Activated CD8-positive, alpha-beta T cell treated with anti-CD3 and anti-CD28 coated beads, Interleukin-2, amount 10 ng/mL, durations not matched to agents 7 days and 5 days (primary cell): ENCODE results near the gene ACAP3. TPM values are rescaled to one million over a fixed set of nuclear protein-coding genes. Genes with fewer than 3 reads are reported as not detected.

Source experiments
- ATAC-seq: fragments of 150-1000 bp; cut with Tn5 transposase; one replicate; pipeline ENCODE4 v1.10.0; 2021; ENCODE audit warnings: moderate library complexity
- CTCF ChIA-PET: fragments of 350-600 bp; sonication (Branson Sonifier 250); formaldehyde crosslinking; loops from one replicate; lab custom pipeline; 2021; ENCODE audit warnings: antibody characterized with exemption; lab: Charles Lee
- POLR2A ChIA-PET: fragments of 350-600 bp; sonication (Branson Sonifier 250); formaldehyde crosslinking; loops from one replicate; lab custom pipeline; 2021; ENCODE audit warnings: antibody characterized with exemption; lab: Charles Lee
- DNase-seq: peaks from one replicate; pipeline ENCODE4 v3.0.0-alpha.2; 2020
- H3K27ac Mint-ChIP-seq: one replicate; pipeline ENCODE4 v1.8.0; 2021; ENCODE audit warnings: mild to moderate bottlenecking, mixed read lengths
- H3K27me3 Mint-ChIP-seq: one replicate; pipeline ENCODE4 v1.8.0; 2021; ENCODE audit warnings: low read depth, mixed read lengths
- H3K36me3 Mint-ChIP-seq: one replicate; pipeline ENCODE4 v1.8.0; 2021; ENCODE audit warnings: low read depth, mixed read lengths
- H3K4me1 Mint-ChIP-seq: one replicate; pipeline ENCODE4 v1.8.0; 2021; ENCODE audit warnings: low read depth, mixed read lengths
- H3K4me3 Mint-ChIP-seq: one replicate; pipeline ENCODE4 v1.8.0; 2021; ENCODE audit warnings: mild to moderate bottlenecking, mixed read lengths
- H3K9me3 Mint-ChIP-seq: one replicate; pipeline ENCODE4 v1.8.0; 2022; ENCODE audit warnings: mixed read lengths; ENCODE audit not compliant: insufficient read depth
- total RNA-seq, 2 experiments: library from RNA; stranded (reverse); gene quantifications; one replicate each; pipeline ENCODE4 v1.2.3, GENCODE V29; 2021

The ACAP3 gene
- total RNA-seq, 2 experiments from 2014 or later, result 65.2 to 87.3 TPM

GRCh38 chr1:1282998-1283397 lies 24.7 kb downstream of the ACAP3 start:
- ChIA-PET CTCF (no interaction called here), POLR2A (no interaction called here)
- no peaks in the 10 kb centered on the region for H3K27me3 Mint-ChIP-seq
- no peak for DNase-seq
- H3K9me3 Mint-ChIP-seq, result no peaks in the 10 kb centered on the region
- no peak for ATAC-seq
- H3K4me3 Mint-ChIP-seq, result no peak overlapping the region
- H3K36me3 Mint-ChIP-seq, result no peaks in the 10 kb centered on the region
- H3K27ac Mint-ChIP-seq, result no peak overlapping the region
- no peaks in the 10 kb centered on the region for H3K4me1 Mint-ChIP-seq

DNA sequence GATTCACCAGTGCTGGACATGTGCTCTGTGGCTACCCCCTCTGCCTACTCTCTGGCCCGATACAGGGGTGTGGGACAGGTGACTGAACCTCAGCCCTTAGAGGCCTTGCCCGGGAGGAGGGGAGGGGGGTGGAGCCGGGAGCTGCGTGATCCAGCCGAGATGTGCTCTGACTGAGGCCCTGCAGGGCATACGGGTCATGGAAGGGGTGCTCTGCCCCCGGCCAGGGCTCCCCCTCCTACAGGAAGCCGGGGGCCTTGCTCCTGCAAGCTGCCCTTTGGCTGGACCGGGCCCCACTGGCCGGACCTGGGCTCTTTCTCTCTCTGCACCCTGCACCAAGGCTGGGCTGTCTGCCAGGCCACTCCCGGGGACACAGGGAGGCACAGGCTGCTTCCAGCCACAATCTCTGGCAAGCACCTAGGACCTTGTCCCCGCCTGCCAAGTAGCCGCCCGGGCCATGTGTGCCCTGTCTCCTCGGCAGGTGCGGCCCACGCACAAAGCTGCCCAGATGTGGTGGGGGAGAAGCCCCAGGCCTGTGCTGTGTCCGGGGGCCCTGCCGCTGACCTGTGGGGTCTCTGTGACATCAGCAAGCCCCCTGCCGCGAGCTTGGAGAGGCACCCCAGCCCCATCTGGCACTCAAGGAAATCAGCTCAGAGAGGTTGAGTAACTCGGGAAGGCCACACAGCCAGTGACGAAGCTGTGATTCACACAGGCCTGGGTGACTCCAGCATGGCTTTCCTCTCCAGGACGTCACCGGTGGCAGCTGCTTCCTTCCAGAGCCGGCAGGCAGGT lies 26.0 kb downstream of the ACAP3 start:
- Mint-ChIP-seq H3K27me3 (no peaks in the 10 kb centered on the region), H3K9me3 (no peaks in the 10 kb centered on the region), H3K4me1 (no peaks in the 10 kb centered on the region), H3K4me3 (no peak overlapping the region), H3K27ac (no peak overlapping the region), H3K36me3 (no peaks in the 10 kb centered on the region)
- CTCF ChIA-PET, result interaction anchor here (0.7 kb wide), 1 partner anchor 97 kb away, joined by 3 read pairs; no protein-coding TSS in a partner anchor
- DNase-seq (no peak), ATAC-seq (no peak)
- POLR2A ChIA-PET, result no interaction called here

DNA sequence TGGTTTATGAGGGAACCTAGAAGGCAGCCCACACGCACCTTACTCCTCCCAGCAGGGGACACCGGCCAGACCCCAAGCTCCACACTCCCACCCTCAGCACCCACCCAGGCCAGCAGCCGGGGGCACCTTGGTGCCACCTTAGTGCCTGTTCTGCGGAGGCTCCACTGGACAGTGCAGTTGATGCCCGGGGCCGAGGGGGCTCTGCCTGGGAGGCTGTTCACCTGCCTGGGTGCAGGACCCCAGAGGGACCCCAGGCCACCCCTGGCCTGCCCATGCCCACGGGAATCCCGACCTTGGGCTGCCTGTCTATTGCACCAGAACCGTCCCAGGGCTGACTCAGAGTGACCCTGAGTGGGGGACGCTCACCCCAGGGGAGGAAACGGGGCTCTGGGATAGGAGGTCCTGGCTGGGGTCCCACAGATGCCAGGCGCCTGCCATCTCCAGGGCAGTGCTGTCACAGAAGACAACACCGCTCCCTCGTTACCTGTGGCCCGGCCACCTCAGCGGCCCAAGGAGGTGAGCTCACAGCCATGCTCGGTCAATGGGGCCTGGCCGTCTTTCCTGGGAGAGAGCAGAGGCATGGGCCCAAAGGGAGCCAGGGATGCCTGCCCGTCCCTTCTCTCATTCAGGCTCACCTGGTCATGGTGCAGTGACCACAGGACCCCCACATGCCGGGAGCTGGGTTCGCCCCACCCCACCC lies 26.8 kb downstream of the ACAP3 start:
- POLR2A ChIA-PET, result no interaction called here
- Mint-ChIP-seq H3K36me3 (no peaks in the 10 kb centered on the region), H3K27ac (no peak overlapping the region), H3K9me3 (no peaks in the 10 kb centered on the region), H3K4me3 (no peak overlapping the region), H3K4me1 (no peaks in the 10 kb centered on the region), H3K27me3 (no peaks in the 10 kb centered on the region)
- no peak for ATAC-seq
- CTCF ChIA-PET, result no interaction called here
- DNase-seq, result no peak

- Mint-ChIP-seq H3K4me1 (peaks cover 5% of the 10 kb centered on the region), H3K36me3 (no peaks in the 10 kb centered on the region), H3K9me3 (no peaks in the 10 kb centered on the region), H3K4me3 (no peak overlapping the region), H3K27ac (no peak overlapping the region), H3K27me3 (no peaks in the 10 kb centered on the region)
- DNase-seq, result no peak
- POLR2A ChIA-PET, result interaction anchor here (0.6 kb wide), 1 partner anchor 47 kb away, joined by 3 read pairs; no protein-coding TSS in a partner anchor
- no peak for ATAC-seq
- CTCF ChIA-PET, result no interaction called here
Observed at GRCh38 chr1:1279028-1279427, 28.7 kb downstream of the ACAP3 start.

- H3K27ac Mint-ChIP-seq, result no peak overlapping the region
- ATAC-seq, result no peak
- ChIA-PET CTCF (no interaction called here), POLR2A (interaction anchor here (0.6 kb wide), 1 partner anchor 47 kb away, joined by 3 read pairs; no protein-coding TSS in a partner anchor)
- no peaks in the 10 kb centered on the region for H3K27me3 Mint-ChIP-seq
- H3K4me1 Mint-ChIP-seq, result peaks cover 5% of the 10 kb centered on the region
- no peaks in the 10 kb centered on the region for H3K9me3 Mint-ChIP-seq
- H3K36me3 Mint-ChIP-seq, result no peaks in the 10 kb centered on the region
- H3K4me3 Mint-ChIP-seq, result no peak overlapping the region
- DNase-seq, result no peak
Observed at GRCh38 chr1:1278620-1279019, 29.1 kb downstream of the ACAP3 start.

GRCh38 chr1:1275836-1276235 lies 31.9 kb downstream of the ACAP3 start:
- Mint-ChIP-seq H3K4me1 (peaks cover 26% of the 10 kb centered on the region), H3K27ac (no peak overlapping the region), H3K36me3 (peaks cover 16% of the 10 kb centered on the region), H3K27me3 (no peaks in the 10 kb centered on the region), H3K9me3 (no peaks in the 10 kb centered on the region), H3K4me3 (peak overlapping the region; percentile 46)
- ChIA-PET CTCF (no interaction called here), POLR2A (no interaction called here)
- no peak for DNase-seq
- ATAC-seq, result no peak

DNA sequence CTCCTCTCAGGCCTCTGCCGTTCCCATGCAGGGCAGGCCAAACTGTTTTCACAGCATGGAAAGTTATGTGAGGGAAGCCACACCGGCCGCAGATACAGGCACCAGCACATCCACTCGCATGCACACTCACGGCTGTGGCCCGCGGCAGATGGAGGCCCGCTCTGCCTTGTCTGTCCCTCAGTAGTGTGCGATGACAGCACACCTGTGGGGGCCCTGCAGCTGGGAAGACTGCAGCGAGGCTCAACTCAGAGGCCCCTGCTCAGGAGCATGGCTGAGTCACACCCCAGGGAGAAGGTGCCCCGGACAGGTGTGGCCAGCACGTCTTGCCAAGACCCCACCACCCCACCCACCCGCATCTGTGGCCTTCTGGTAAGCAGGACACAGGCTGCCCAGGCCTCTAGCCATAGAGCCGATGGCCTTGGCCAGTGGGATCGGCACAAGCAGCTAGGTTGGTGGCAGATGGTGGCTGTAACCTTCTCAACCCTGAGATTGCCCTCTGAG lies 32.7 kb downstream of the ACAP3 start:
- peaks cover 25% of the 10 kb centered on the region for H3K36me3 Mint-ChIP-seq
- no peak for ATAC-seq
- ChIA-PET POLR2A (no interaction called here), CTCF (no interaction called here)
- peak overlapping the region; percentile 55 for H3K27ac Mint-ChIP-seq
- peaks cover 35% of the 10 kb centered on the region for H3K4me1 Mint-ChIP-seq
- no peaks in the 10 kb centered on the region for H3K9me3 Mint-ChIP-seq
- no peaks in the 10 kb centered on the region for H3K27me3 Mint-ChIP-seq
- no peak for DNase-seq
- peak overlapping the region; percentile 63 for H3K4me3 Mint-ChIP-seq

GRCh38 chr1:1274299-1274930 lies 33.3 kb downstream of the ACAP3 start:
- ChIA-PET POLR2A (no interaction called here), CTCF (interaction anchor here (0.7 to 1.8 kb wide), 3 partner anchors 16 to 31 kb away, joined by 3 to 4 read pairs (median 4); no protein-coding TSS in a partner anchor)
- ATAC-seq (no peak), DNase-seq (no peak)
- peak overlapping the region; percentile 55 for H3K27ac Mint-ChIP-seq
- H3K4me3 Mint-ChIP-seq, result peak overlapping the region; percentile 63
- peaks cover 29% of the 10 kb centered on the region for H3K36me3 Mint-ChIP-seq
- no peaks in the 10 kb centered on the region for H3K9me3 Mint-ChIP-seq
- peaks cover 39% of the 10 kb centered on the region for H3K4me1 Mint-ChIP-seq
- H3K27me3 Mint-ChIP-seq, result no peaks in the 10 kb centered on the region

DNA sequence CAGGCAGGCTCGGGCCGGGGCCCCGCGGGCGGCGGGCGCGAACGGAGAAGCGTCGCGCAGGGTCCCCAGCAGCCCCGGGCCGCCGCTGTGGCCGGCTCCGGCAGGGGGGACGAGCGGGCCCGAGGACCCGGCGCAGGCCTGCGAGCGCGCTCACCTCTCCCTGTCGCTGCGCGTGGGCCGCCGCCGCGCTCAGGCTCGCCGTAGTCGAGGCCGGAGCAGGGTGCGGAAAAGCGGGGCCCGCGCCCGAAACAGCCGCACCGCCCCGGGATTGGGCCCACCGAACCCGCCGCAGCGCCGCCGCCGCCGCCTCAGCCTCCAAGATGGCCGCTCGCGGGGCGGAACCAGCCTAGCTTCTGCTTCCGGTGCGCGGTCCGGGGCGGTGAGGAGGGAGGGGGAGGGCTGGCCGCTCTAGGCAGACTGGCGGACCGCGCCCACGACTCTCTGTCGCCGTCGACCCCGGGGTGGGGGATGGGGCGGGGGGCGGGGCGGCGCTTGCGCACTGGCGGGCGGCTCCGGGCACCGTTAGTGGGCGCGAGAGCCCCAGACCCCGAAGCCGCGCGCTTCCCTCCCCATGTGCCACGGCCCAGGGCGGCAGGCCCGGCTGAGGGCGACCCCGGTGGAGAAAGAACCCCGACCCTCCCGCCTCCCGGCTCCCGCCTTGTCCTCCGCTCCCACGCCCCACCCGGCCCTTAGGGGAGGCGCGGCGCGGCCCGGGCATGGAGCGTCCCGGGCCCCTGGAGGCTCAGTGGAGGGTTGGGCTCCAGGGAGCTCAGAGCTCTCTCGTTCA lies 34.0 kb downstream of the ACAP3 start, which contains the start of gene UBE2J2:
UBE2J2 (minus strand) TSS at position 343 of the 787 bp plus-strand sequence. CDS start 5,862 bp downstream, outside the sequence.
- ChIA-PET POLR2A (interaction anchor here (0.9 kb wide), 1 partner anchor 32 kb away, joined by 3 read pairs; no protein-coding TSS in a partner anchor), CTCF (interaction anchor here (0.7 to 1.8 kb wide), 4 partner anchors 17 to 156 kb away, joined by 3 to 5 read pairs (median 4); no protein-coding TSS in a partner anchor)
- H3K9me3 Mint-ChIP-seq, result no peaks in the 10 kb centered on the region
- H3K4me1 Mint-ChIP-seq, result peaks cover 39% of the 10 kb centered on the region
- peak; percentile 96 for DNase-seq
- no peaks in the 10 kb centered on the region for H3K27me3 Mint-ChIP-seq
- H3K27ac Mint-ChIP-seq, result peak within 1 kb of the TSS; percentile 87
- peak within 1 kb of the TSS; percentile 89 for H3K4me3 Mint-ChIP-seq
- H3K36me3 Mint-ChIP-seq, result peaks cover 29% of the 10 kb centered on the region
- ATAC-seq, result peak; percentile 95

DNA sequence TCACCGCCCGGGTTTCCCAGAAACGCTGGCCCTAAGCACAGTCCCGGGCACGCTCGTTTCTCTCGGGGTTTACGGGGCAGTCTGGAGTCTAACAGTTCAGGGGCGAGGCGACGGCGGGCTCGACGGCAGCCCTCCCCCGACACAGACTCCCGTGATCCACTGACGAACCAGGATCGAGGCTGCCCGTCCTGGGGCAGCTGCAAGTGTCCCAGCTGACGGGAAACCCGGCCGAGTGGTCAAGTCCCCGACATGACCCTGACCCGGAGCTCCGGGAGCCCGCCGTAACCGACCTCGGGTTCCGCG lies 34.6 kb downstream of the ACAP3 start:
- ATAC-seq (peak; percentile 7), DNase-seq (no peak)
- Mint-ChIP-seq H3K27me3 (no peaks in the 10 kb centered on the region), H3K4me1 (peaks cover 39% of the 10 kb centered on the region), H3K36me3 (peaks cover 29% of the 10 kb centered on the region), H3K9me3 (no peaks in the 10 kb centered on the region), H3K4me3 (peak overlapping the region; percentile 89), H3K27ac (peak overlapping the region; percentile 87)
- ChIA-PET POLR2A (interaction anchor here (0.9 kb wide), 1 partner anchor 32 kb away, joined by 3 read pairs; no protein-coding TSS in a partner anchor), CTCF (interaction anchor here (1.0 to 1.8 kb wide), 3 partner anchors 18 to 156 kb away, joined by 3 to 5 read pairs (median 4); no protein-coding TSS in a partner anchor)
